Tibial artery (tissue), 4 donors: Measurements from ENCODE around the gene TXNRD2.

Experiments
- DNase-seq, 2 donors: peaks; one replicate each; pipeline ENCODE4 v3.0.0-alpha.2; 2019
- H3K27ac ChIP-seq, 2 donors: fragments of 200-600 bp; sonication (generic) in 1 of 2; 1 replicate in 1 of 2; 2 replicates in 1 of 2; pipeline ENCODE4 v1.5.1; 2018 to 2019; ENCODE audit warnings: mild to moderate bottlenecking in 1 of 2
- H3K27me3 ChIP-seq, 2 donors: fragments of 200-600 bp; sonication (generic) in 1 of 2; one replicate each; pipeline versions ENCODE4 v1.5.1 to v1.6.0; 2016 to 2019
- H3K36me3 ChIP-seq, 3 donors: fragments of 200-600 bp; sonication (generic) in 2 of 3; one replicate each; pipeline ENCODE4 v1.5.1; 2016 to 2019; ENCODE audit warnings: mild to moderate bottlenecking in 2 of 3
- H3K4me1 ChIP-seq, 4 donors: fragments of 200-600 bp; sonication (generic) in 2 of 4; 1 replicate in 3 of 4; 2 replicates in 1 of 4; pipeline ENCODE4 v1.5.1; 2016 to 2019
- H3K4me3 ChIP-seq, 2 donors: fragments of 200-600 bp; sonication (generic) in 1 of 2; 1 replicate in 1 of 2; 2 replicates in 1 of 2; pipeline ENCODE4 v1.5.1; 2018 to 2019; ENCODE audit warnings: mild to moderate bottlenecking in 2 of 2
- H3K9me3 ChIP-seq, 3 donors: fragments of 200-600 bp; sonication (generic) in 1 of 3; one replicate each; pipeline ENCODE4 v1.5.1; 2016 to 2019
- intact Hi-C: fragments of 100-400 bp; cut with DNase I; formaldehyde crosslinking; loops from one replicate; pipeline ENCODE4 v1.15.0; 2023; ENCODE audit warnings: low total_unique reads
- TF ChIP-seq, protein P1 (sequence below), 2 experiments: fragments of 200-600 bp in 1 of 2; fragments of 450-650 bp in 1 of 2; IDR thresholded peaks; one replicate each; pipeline ENCODE4 v1.5.1; 2017 to 2019; ENCODE audit warnings: antibody characterized with exemption in 2 of 2, mild to moderate bottlenecking in 1 of 2, moderate library complexity in 1 of 2

Gene TXNRD2

GRCh38 chr22:19955241-19956128 lies 13.9 kb upstream of the TXNRD2 start:
- Histone ChIP-seq H3K4me1 (peaks cover 5 to 44% (median 30%) of the 10 kb centered on the region in 4 donors), H3K27ac (peak overlapping the region; percentile 44 to 81), H3K27me3 (no peaks in the 10 kb centered on the region), H3K9me3 (no peaks in the 10 kb centered on the region), H3K36me3 (no peaks in the 10 kb centered on the region), H3K4me3 (no peak overlapping the region)
- no peak for DNase-seq
- TF ChIP-seq, protein P1, sequence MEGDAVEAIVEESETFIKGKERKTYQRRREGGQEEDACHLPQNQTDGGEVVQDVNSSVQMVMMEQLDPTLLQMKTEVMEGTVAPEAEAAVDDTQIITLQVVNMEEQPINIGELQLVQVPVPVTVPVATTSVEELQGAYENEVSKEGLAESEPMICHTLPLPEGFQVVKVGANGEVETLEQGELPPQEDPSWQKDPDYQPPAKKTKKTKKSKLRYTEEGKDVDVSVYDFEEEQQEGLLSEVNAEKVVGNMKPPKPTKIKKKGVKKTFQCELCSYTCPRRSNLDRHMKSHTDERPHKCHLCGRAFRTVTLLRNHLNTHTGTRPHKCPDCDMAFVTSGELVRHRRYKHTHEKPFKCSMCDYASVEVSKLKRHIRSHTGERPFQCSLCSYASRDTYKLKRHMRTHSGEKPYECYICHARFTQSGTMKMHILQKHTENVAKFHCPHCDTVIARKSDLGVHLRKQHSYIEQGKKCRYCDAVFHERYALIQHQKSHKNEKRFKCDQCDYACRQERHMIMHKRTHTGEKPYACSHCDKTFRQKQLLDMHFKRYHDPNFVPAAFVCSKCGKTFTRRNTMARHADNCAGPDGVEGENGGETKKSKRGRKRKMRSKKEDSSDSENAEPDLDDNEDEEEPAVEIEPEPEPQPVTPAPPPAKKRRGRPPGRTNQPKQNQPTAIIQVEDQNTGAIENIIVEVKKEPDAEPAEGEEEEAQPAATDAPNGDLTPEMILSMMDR (IDR thresholded peaks at IDR 0.05): no peak
- intact Hi-C loops: no loop called here

DNA sequence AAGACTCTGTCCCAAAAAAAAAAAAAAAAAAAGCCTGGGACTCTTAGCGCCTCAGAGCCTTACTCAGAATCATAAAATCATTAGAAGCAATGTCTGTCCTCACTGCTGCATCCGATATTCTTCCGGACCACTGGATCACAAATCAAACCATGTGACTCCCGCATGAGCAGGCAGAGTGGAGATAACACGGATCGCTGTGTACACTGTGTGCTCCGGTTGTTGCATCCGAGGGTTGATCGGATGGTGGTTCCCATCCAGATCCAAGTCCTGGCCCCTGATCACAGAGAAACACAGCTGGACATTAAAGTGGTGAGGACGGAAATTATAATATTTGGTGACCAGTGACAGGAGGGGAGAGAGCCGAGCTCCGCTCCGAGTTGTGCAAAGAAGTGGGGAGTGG lies 9.7 kb upstream of the TXNRD2 start:
- intact Hi-C loops: no loop called here
- H3K36me3 ChIP-seq: no peaks in the 10 kb centered on the region
- H3K9me3 ChIP-seq: no peaks in the 10 kb centered on the region
- no peaks in the 10 kb centered on the region for H3K27me3 ChIP-seq
- no peak for DNase-seq
- H3K4me1 ChIP-seq: peaks cover 4 to 61% (median 38%) of the 10 kb centered on the region in 4 donors
- TF ChIP-seq, protein P1 (IDR thresholded peaks at IDR 0.05): no peak
- peak overlapping the region in 1 of 2 donors; percentile 64 for H3K27ac ChIP-seq
- no peak overlapping the region for H3K4me3 ChIP-seq

DNA sequence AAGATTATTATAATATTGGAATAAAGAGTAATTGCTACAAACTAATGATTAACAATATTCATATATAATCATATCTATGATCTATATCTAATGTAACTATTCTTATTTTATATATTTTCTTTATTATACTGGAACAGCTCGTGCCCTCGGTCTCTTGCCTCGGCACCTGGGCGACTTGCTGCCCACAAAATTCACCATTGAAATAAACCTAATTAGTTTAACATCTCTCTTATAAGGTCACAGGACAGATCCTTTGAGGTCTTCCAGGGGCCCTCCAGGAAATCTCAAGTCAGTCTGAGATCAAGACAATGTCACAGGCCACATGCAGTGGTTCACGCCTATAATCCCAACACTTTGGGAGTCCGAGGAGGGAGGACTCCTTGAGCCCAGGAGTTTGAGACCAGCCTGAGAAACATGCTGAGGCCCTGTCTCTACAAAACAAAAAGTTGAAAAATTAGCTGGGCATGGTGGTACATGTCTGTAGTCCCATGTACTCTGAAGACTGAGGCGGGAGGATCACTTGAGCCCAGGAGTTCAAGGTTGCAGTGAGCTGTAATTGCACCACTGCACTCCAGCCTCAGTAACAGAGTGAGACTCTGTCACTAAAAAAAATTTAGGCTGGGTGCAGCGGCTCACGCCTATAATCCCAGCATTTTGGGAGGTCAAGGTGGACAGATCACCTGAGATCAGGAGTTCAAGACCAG lies 6.6 kb upstream of the TXNRD2 start:
- intact Hi-C loops: no loop called here
- Histone ChIP-seq H3K4me3 (no peak overlapping the region), H3K36me3 (no peaks in the 10 kb centered on the region), H3K27me3 (no peaks in the 10 kb centered on the region), H3K9me3 (no peaks in the 10 kb centered on the region), H3K27ac (peak overlapping the region; percentile 80 to 96), H3K4me1 (peaks cover 4 to 82% (median 43%) of the 10 kb centered on the region in 4 donors)
- TF ChIP-seq, protein P1 (IDR thresholded peaks at IDR 0.05): no peak
- DNase-seq: no peak

DNA sequence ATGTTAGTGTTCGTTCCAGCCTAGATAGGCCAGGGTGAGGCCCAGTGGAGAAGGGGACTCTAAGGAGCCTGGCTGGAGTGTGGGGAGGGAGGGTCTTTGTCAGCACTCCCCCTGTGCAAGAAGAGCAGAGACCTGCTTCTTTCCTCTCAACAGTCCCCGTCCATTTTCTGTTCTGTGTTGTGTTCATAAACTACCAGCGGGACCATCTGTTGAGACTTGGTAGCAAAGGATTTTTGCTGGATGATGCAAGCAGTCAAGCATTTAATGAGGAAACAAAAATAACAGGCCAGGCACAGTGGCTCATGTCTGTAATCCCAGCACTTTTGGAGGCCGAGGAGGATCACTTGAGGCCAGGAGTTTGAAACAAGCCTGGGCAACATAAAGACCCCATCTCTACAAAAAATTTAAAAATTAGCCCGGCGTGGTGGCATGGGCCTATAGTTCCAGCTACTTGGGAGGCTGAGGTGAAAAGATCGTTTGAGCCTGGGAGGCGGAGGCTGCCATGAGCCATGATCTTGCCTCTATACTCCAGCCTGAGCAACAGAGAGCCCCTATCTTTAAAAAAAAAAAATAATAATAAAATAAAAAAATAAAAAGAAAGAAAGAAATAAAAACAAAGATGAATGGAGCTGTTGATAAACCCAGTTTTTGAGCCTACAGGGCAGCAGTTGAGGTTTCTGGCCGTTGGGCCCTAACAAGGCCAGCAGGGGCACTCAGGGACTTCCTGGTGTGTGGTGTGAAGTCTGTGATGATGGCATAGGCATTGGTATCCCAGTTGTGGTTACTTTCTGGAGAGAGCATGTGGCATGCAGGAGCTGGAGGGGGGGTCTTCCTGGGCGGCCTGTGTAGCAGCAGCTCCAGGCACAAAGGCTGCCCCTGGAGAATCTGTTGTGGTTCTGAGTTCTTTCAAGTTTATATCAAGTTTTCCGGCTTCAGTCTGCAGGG lies 1.7 kb upstream of the TXNRD2 start:
- H3K27me3 ChIP-seq: no peaks in the 10 kb centered on the region
- peak in 1 of 2 donors; percentile 74 for DNase-seq
- peak overlapping the region; percentile 96 to 98 for H3K27ac ChIP-seq
- H3K4me3 ChIP-seq: peak overlapping the region; percentile 79 to 99
- no peaks in the 10 kb centered on the region for H3K36me3 ChIP-seq
- intact Hi-C loops: no loop called here
- TF ChIP-seq, protein P1 (IDR thresholded peaks at IDR 0.05): no peak
- no peaks in the 10 kb centered on the region for H3K9me3 ChIP-seq
- peaks cover 4 to 65% (median 45%) of the 10 kb centered on the region in 4 donors for H3K4me1 ChIP-seq
